ENCODE results near the gene TDO2. TPM values are rescaled to one million over a fixed set of nuclear protein-coding genes. Genes with fewer than 3 reads are reported as not detected.

Gene TDO2
- not detected for total RNA-seq

DNA sequence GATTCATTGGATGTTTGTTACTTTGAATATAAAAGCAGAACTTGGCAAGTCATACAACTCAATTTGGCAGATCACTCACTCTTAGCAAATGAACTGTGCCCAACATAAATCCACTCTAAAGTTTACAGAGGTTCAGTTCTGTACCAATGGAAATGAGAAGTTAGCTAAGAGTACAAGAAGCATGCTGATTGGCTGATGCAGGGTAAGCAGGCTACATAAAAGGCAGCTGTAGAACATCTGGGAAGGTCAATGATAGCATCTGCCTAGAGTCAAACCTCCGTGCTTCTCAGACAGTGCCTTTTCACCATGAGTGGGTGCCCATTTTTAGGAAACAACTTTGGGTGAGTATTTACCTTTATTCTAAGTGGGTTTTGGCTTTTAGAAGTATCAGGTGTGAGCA, at the start of gene TDO2:
TSS of gene TDO2 (plus strand) at position 244 of the 400 bp plus-strand sequence. CDS start at position 307, 63 bp downstream.

DNA sequence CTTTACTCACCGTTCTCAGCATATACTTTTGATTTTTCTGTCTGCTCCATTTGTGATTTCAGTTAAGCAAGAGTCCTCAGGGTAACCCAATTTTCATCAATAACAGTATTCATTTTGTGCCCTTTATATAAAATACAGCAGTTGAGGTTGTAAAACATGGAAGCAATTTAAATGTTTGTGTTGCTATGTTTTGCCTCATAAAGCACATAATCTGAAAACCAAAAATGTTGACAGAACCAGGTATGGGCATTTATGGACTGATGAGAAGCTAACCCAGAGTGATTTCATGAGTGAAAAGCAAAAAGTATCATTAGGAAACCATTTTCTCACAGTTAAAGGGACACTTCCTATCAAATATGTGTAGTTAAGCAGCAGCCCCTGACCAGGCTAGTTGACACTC, 37.3 kb upstream of the TDO2 start, which contains the start of gene ASIC5:
TSS of gene ASIC5 (minus strand) at position 101 of the 400 bp plus-strand sequence. CDS start at position 50, 51 bp downstream.

DNA sequence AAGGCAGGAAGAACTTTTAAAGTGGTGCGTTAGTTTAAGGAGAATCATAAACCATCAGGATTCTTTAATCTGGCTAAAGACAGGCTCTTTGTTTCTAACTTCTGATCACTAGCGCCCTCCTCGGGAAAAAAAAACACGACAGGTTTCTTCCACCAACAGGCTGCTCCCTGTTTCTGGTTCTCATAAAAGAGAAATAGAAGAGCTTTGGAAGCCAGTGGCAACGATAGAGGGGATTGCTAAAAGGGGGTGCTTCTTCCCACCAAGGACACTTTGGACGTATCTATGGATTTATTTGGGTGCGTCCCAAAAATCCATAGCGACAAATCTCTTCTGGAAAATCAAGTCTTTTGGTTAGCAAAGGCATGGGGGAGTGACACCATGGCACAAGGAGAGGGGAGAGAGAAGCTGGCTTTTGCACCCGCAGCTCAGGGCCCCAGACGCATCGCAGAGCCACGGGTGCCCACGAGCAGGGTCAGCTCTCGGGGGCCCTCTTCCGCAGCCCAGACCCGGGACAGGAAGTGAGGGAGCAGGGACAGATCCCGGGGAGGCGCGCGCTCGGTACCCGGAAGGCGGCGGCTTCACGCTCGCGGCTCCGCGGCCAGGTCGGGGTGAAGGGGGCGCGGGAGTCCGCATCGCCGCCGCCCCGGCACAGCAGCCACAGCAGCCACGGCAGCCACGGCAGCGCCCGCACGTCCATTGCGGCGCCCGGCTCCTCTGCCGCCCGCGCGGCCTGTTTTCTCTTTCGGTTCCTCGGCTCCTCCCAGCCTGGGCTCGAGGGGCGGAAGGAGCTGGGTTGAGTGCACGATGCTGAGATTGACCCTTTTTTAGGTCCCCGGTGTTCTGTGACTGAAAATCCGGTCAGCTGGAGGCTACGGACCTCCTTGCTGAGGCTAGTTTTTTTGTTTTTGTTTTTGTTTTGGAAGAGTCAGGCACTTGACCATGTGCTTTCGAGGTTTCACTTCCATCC, 49.9 kb downstream of the TDO2 start, which contains the start of gene CTSO:
TSS of gene CTSO (minus strand) at position 716 of the 967 bp plus-strand sequence. CDS start at position 697, 19 bp downstream.

Other genes with a start within 250 kb of the TDO2 start
- gene GUCY1A1, start 236.8 kb upstream of the TDO2 start, total RNA-seq, result under 1 TPM in 1 of 2 experiments, not detected in 1; 0.18 TPM
- gene GUCY1B1, start 144.7 kb upstream of the TDO2 start, total RNA-seq, result under 1 TPM; 0.10 to 0.14 TPM
- not detected for gene ASIC5, start 37.4 kb upstream of the TDO2 start, total RNA-seq
- 1 to 10 TPM; 6.1 TPM for gene CTSO, start 50.2 kb downstream of the TDO2 start, total RNA-seq